B cell (primary cell): Measurements from ENCODE around the gene GRM4.

Experiments
- EZH2 ChIP-seq: IDR thresholded peaks from 2 replicates; pipeline ENCODE4 v1.6.1; 2012; ENCODE audit warnings: borderline replicate concordance, low read depth, mild to moderate bottlenecking, moderate library complexity, low read length; ENCODE audit not compliant: insufficient read depth, poor library complexity, severe bottlenecking
- TF ChIP-seq, protein P1 (sequence below): fragments of 200-600 bp; IDR thresholded peaks from one replicate; pipeline ENCODE4 v1.8.0; 2022; ENCODE audit warnings: antibody characterized with exemption, mild to moderate bottlenecking

DNA sequence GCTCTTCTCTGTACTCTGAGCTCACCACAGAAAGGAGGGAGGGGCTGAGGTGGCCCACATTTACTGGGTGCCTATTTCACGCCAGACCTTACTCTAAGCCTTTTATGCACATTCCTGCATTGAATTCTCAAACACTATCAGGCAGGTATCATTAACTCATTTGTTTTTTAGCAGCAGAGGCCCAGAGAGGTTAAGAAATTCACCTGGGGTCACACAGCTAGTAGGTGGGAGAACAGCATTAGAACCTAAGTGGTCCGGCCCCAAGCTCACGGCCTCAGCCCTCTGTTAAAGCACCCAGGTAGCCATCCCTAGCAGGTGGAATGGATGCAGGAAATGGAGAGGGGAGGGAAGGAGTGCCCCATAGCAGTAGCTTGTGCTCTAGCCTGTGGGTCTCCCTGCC, 84.5 kb downstream of the GRM4 start:
- TF ChIP-seq, protein P1, sequence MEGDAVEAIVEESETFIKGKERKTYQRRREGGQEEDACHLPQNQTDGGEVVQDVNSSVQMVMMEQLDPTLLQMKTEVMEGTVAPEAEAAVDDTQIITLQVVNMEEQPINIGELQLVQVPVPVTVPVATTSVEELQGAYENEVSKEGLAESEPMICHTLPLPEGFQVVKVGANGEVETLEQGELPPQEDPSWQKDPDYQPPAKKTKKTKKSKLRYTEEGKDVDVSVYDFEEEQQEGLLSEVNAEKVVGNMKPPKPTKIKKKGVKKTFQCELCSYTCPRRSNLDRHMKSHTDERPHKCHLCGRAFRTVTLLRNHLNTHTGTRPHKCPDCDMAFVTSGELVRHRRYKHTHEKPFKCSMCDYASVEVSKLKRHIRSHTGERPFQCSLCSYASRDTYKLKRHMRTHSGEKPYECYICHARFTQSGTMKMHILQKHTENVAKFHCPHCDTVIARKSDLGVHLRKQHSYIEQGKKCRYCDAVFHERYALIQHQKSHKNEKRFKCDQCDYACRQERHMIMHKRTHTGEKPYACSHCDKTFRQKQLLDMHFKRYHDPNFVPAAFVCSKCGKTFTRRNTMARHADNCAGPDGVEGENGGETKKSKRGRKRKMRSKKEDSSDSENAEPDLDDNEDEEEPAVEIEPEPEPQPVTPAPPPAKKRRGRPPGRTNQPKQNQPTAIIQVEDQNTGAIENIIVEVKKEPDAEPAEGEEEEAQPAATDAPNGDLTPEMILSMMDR: no peak
- no peak for TF ChIP-seq EZH2
